SK-N-SH (cell line): ENCODE measurements around the gene LCN2. TPM values are rescaled to one million over a fixed set of nuclear protein-coding genes. Genes with fewer than 3 reads are reported as not detected.

Experiments
- CTCF ChIA-PET: fragments of 300-600, 350-600 bp; formaldehyde crosslinking; extraction: SDS; loops from one replicate; lab custom pipeline; 2021; lab: Yijun Ruan, JAX
- POLR2A ChIA-PET: fragments of 350-600 bp; sonication (Branson Sonifier 250); formaldehyde crosslinking; extraction: SDS; loops from one replicate; lab custom pipeline; 2020; ENCODE audit warnings: antibody characterized with exemption, inconsistent platforms; lab: Yijun Ruan, JAX
- DNase-seq: peaks from one replicate; pipeline ENCODE4 v3.0.0; 2012
- H2AFZ ChIP-seq: fragments of 200-600 bp; sonication (generic); 2 replicates; pipeline ENCODE4 v1.8.1; 2016; ENCODE audit warnings: antibody characterized with exemption, mild to moderate bottlenecking, low read depth
- H3F3A ChIP-seq: fragments of 200-600 bp; sonication (generic); replicated peaks from 2 replicates; pipeline ENCODE3; 2016; ENCODE audit warnings: antibody characterized with exemption, mild to moderate bottlenecking; ENCODE audit not compliant: insufficient read depth
- H3K27ac ChIP-seq, 2 experiments: fragments of 200-500 bp in 1 of 2; fragments of 200-600 bp in 1 of 2; sonication (Bioruptor generic) in 1 of 2; sonication (generic), shearing (Covaris generic) in 1 of 2; 2 replicates each; pipeline versions ENCODE4 v1.5.1 to v1.6.1; 2014 to 2016; ENCODE audit warnings: low read depth in 2 of 2, inconsistent platforms in 1 of 2, low read length in 1 of 2, mild to moderate bottlenecking in 1 of 2, mixed read lengths in 1 of 2
- H3K27me3 ChIP-seq: fragments of 200-600 bp; sonication (generic), shearing (Covaris generic); 2 replicates; pipeline ENCODE4 v1.6.1; 2016; ENCODE audit warnings: mixed run types; ENCODE audit not compliant: insufficient read depth
- H3K36me3 ChIP-seq, 2 experiments: fragments of 200-500 bp in 1 of 2; fragments of 200-600 bp in 1 of 2; sonication (Bioruptor generic) in 1 of 2; sonication (generic) in 1 of 2; replicated peaks in 1 of 2; 2 replicates each; pipeline versions ENCODE3 to v1.5.1; 2014 to 2016; ENCODE audit warnings: low read length in 1 of 2, mild to moderate bottlenecking in 1 of 2; ENCODE audit not compliant: insufficient read depth in 2 of 2, control insufficient read depth in 1 of 2
- H3K4me1 ChIP-seq, 2 experiments: fragments of 200-500 bp in 1 of 2; fragments of 200-600 bp in 1 of 2; sonication (Bioruptor generic) in 1 of 2; sonication (generic), shearing (Covaris generic) in 1 of 2; 2 replicates each; pipeline versions ENCODE4 v1.5.1 to v1.6.1; 2014 to 2016; ENCODE audit warnings: low read depth in 1 of 2, low read length in 1 of 2, mixed run types in 1 of 2; ENCODE audit not compliant: insufficient read depth in 2 of 2, control insufficient read depth in 1 of 2
- H3K4me2 ChIP-seq: fragments of 200-600 bp; sonication (generic), shearing (Covaris generic); 2 replicates; pipeline ENCODE4 v1.6.1; 2017; ENCODE audit warnings: mixed run types
- H3K4me3 ChIP-seq, 2 experiments: fragments of 200-500 bp in 1 of 2; fragments of 200-600 bp in 1 of 2; sonication (Bioruptor generic) in 1 of 2; sonication (generic), shearing (Covaris generic) in 1 of 2; 2 replicates each; pipeline versions ENCODE4 v1.5.1 to v1.8.1; 2014 to 2016; ENCODE audit warnings: low read depth in 2 of 2, inconsistent platforms in 1 of 2, low read length in 1 of 2, mild to moderate bottlenecking in 1 of 2, mixed read lengths in 1 of 2, moderate library complexity in 1 of 2
- H3K79me2 ChIP-seq: fragments of 200-600 bp; sonication (generic); 2 replicates; pipeline ENCODE4 v1.8.1; 2017; ENCODE audit warnings: mild to moderate bottlenecking; ENCODE audit not compliant: insufficient read depth
- H3K9ac ChIP-seq: fragments of 200-600 bp; sonication (generic); 2 replicates; pipeline ENCODE4 v1.6.1; 2017; ENCODE audit warnings: mixed run types
- H3K9me2 ChIP-seq: fragments of 200-600 bp; sonication (generic); 2 replicates; pipeline ENCODE4 v1.6.1; 2017; ENCODE audit warnings: mixed run types
- H3K9me3 ChIP-seq: fragments of 200-600 bp; sonication (generic); 2 replicates; pipeline ENCODE4 v1.6.1; 2017; ENCODE audit warnings: mixed run types, mild to moderate bottlenecking, moderate library complexity
- H4K20me1 ChIP-seq: fragments of 200-600 bp; sonication (generic); 2 replicates; pipeline ENCODE4 v1.6.1; 2017; ENCODE audit warnings: mild to moderate bottlenecking, mixed run types; ENCODE audit not compliant: insufficient read depth
- EP300 ChIP-seq, 2 experiments: IDR thresholded peaks; 2 replicates each; pipeline versions ENCODE4 v1.4.0 to v1.6.1; 2012; ENCODE audit warnings: borderline replicate concordance in 1 of 2, low read depth in 1 of 2, low read length in 1 of 2
- EZH2phosphoT487 ChIP-seq: fragments of 200-600 bp; sonication (generic); IDR thresholded peaks from 2 replicates; pipeline ENCODE4 v1.6.1; 2017; ENCODE audit warnings: low read depth, mixed run types, mild to moderate bottlenecking, antibody characterized with exemption, moderate library complexity, borderline replicate concordance
- FOSL2 ChIP-seq: IDR thresholded peaks from 2 replicates; pipeline ENCODE4 v1.4.0; 2012; ENCODE audit warnings: low read depth, mild to moderate bottlenecking, moderate library complexity, borderline replicate concordance
- FOXJ3 ChIP-seq: sonication (generic); formaldehyde crosslinking; IDR thresholded peaks from 2 replicates; pipeline ENCODE4 v1.5.1; 2020; ENCODE audit warnings: mild to moderate bottlenecking, missing genetic modification reagents
- JUND ChIP-seq: IDR thresholded peaks from 2 replicates; pipeline ENCODE4 v1.4.0; 2012
- MAX ChIP-seq: IDR thresholded peaks from 2 replicates; pipeline ENCODE4 v1.4.0; 2012; ENCODE audit warnings: low read depth
- MEF2A ChIP-seq: IDR thresholded peaks from 2 replicates; pipeline ENCODE4 v1.4.0; 2012; ENCODE audit warnings: low read depth, borderline replicate concordance
- REST ChIP-seq: IDR thresholded peaks from 2 replicates; pipeline ENCODE4 v1.6.1; 2012; ENCODE audit warnings: mild to moderate bottlenecking, low read depth, low read length, moderate library complexity
- RFX5 ChIP-seq: IDR thresholded peaks from 2 replicates; pipeline ENCODE4 v1.6.1; 2012; ENCODE audit warnings: mild to moderate bottlenecking, improper control_type of control experiment, low read length
- SMC3 ChIP-seq: IDR thresholded peaks from 2 replicates; pipeline ENCODE4 v1.6.1; 2012; ENCODE audit warnings: low read depth, low read length, improper control_type of control experiment
- TAF1 ChIP-seq: IDR thresholded peaks from 2 replicates; pipeline ENCODE4 v1.6.1; 2012; ENCODE audit warnings: low read depth, mild to moderate bottlenecking, low read length, moderate library complexity, borderline replicate concordance
- YY1 ChIP-seq: IDR thresholded peaks from 2 replicates; pipeline ENCODE4 v1.4.0; 2012; ENCODE audit warnings: low read depth, mild to moderate bottlenecking
- WGBS: methylation state at CpG from one replicate; pipeline ENCODE4 v1.1.6; 2017; ENCODE audit warnings: low lambda C conversion rate; 5-methylcytosine and 5-hydroxymethylcytosine counted together
- polyA plus RNA-seq, 3 experiments: library from polyadenylated mRNA; depleted of rRNA; stranded (reverse); fragments of >200 nt; gene quantifications; 2 replicates each; pipeline ENCODE4 v1.2.3, GENCODE V29; 2012
- TF ChIP-seq, protein P1 (sequence below): fragments of 200-600 bp; sonication (generic); IDR thresholded peaks from 2 replicates; pipeline ENCODE4 v1.6.1; 2017; ENCODE audit warnings: antibody characterized with exemption, mild to moderate bottlenecking, moderate library complexity
- TF ChIP-seq, protein P2 (sequence below): IDR thresholded peaks from 2 replicates; pipeline ENCODE4; 2012

LCN2 gene
- polyA plus RNA-seq, 1 of the 3 experiments (the other 2 are of a cell fraction), result not detected

GRCh38 chr9:128127990-128128835 lies 21.0 kb upstream of the LCN2 start (continued):
- TF ChIP-seq FOXJ3 (CRISPR knock-in tag), result no peak
- peak in 1 of 2 experiments; percentile 15; a peak in 1 of 4 replicates for TF ChIP-seq EP300 (IDR thresholded peaks at IDR 0.05; ENCODE audit: borderline replicate concordance in 1 of 2, low read depth in 1 of 2, low read length in 1 of 2)
- TF ChIP-seq, protein P1, sequence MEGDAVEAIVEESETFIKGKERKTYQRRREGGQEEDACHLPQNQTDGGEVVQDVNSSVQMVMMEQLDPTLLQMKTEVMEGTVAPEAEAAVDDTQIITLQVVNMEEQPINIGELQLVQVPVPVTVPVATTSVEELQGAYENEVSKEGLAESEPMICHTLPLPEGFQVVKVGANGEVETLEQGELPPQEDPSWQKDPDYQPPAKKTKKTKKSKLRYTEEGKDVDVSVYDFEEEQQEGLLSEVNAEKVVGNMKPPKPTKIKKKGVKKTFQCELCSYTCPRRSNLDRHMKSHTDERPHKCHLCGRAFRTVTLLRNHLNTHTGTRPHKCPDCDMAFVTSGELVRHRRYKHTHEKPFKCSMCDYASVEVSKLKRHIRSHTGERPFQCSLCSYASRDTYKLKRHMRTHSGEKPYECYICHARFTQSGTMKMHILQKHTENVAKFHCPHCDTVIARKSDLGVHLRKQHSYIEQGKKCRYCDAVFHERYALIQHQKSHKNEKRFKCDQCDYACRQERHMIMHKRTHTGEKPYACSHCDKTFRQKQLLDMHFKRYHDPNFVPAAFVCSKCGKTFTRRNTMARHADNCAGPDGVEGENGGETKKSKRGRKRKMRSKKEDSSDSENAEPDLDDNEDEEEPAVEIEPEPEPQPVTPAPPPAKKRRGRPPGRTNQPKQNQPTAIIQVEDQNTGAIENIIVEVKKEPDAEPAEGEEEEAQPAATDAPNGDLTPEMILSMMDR, result no peak
- TF ChIP-seq, all 33 proteins: peak for 10

GRCh38 chr9:128128836-128129590 lies 20.2 kb upstream of the LCN2 start:
- H3K9me3 ChIP-seq, result no peaks in the 10 kb centered on the region
- H4K20me1 ChIP-seq, result peaks cover 14% of the 10 kb centered on the region; the same call in 1 of the 2 replicates
- peak overlapping the region; percentile 91 to 97; a peak in 3 of 4 replicates for H3K27ac ChIP-seq
- H3K79me2 ChIP-seq, result peaks cover 21% of the 10 kb centered on the region
- H3K27me3 ChIP-seq, result no peaks in the 10 kb centered on the region
- H3K9me2 ChIP-seq, result no peaks in the 10 kb centered on the region
- peak overlapping the region; percentile 99 for H2AFZ ChIP-seq
- H3K4me1 ChIP-seq, result peaks cover 0 to 27% of the 10 kb centered on the region in 2 experiments; a peak in 1 of 4 replicates
- H3K9ac ChIP-seq, result peak overlapping the region; percentile 89
- TF ChIP-seq REST (no peak), MAX (no peak), JUND (no peak), SMC3 (no peak), EZH2phosphoT487 (no peak), RFX5 (no peak), YY1 (no peak), TAF1 (no peak), MEF2A (no peak), FOSL2 (no peak)
- TF ChIP-seq, protein P2, sequence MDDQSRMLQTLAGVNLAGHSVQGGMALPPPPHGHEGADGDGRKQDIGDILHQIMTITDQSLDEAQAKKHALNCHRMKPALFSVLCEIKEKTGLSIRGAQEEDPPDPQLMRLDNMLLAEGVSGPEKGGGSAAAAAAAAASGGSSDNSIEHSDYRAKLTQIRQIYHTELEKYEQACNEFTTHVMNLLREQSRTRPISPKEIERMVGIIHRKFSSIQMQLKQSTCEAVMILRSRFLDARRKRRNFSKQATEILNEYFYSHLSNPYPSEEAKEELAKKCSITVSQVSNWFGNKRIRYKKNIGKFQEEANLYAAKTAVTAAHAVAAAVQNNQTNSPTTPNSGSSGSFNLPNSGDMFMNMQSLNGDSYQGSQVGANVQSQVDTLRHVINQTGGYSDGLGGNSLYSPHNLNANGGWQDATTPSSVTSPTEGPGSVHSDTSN, result no peak
- TF ChIP-seq, all 33 proteins: peak for 0
- Histone ChIP-seq H3K4me3 (peak overlapping the region; percentile 94 to 96), H3K4me2 (peak overlapping the region; percentile 98), H3K36me3 (peaks cover 0 to 7% of the 10 kb centered on the region in 2 experiments), H3F3A (no peaks in the 10 kb centered on the region)
- DNase-seq, result no peak
- ChIA-PET CTCF (interaction anchor here (0.7 to 6.3 kb wide), 5 partner anchors 13 to 208 kb away, joined by 3 to 82 read pairs (median 3); no protein-coding TSS in a partner anchor), POLR2A (interaction anchor here (1.1 to 1.4 kb wide), 3 partner anchors 11 to 35 kb away, joined by 3 read pairs; no protein-coding TSS in a partner anchor)
- WGBS, result 85% methylated on average over 19 of the region's 29 CpGs
